HTR-8/SVneo (cell line): Measurements from ENCODE around the gene DIP2C.
"Not testable (repeated sequence)": the region's sequence is repeated elsewhere in the genome, so short reads cannot be mapped to it uniquely, and the experiment has no call there.

Experiments used
- DNase-seq: peaks from one replicate; pipeline ENCODE4 v3.0.0; 2011; ENCODE audit warnings: low spot score, mixed read lengths; ENCODE audit not compliant: insufficient read length
- FAIRE-seq: peaks from 2 replicates; lab custom pipeline; 2011; peaks lifted over from hg19 to GRCh38; lab: Jason Lieb, UNC

Gene DIP2C

GRCh38 chr10:378230-378929 is 311.1 kb downstream of the DIP2C start:
- FAIRE-seq (peak; percentile 96), DNase-seq (no peak)

- no peak for FAIRE-seq
- no peak for DNase-seq
Observed at GRCh38 chr10:377228-377627, 312.2 kb downstream of the DIP2C start.

GRCh38 chr10:375815-376505 is 313.5 kb downstream of the DIP2C start:
- FAIRE-seq, result no peak
- DNase-seq, result no peak

GRCh38 chr10:374354-374753 is 315.1 kb downstream of the DIP2C start:
- DNase-seq, result no peak
- no peak for FAIRE-seq

- FAIRE-seq (no peak), DNase-seq (no peak)
Observed at GRCh38 chr10:373526-374309, 315.8 kb downstream of the DIP2C start.

- no peak for DNase-seq
- FAIRE-seq, result no peak
Observed at GRCh38 chr10:373015-373414, 316.5 kb downstream of the DIP2C start.

- no peak for FAIRE-seq
- DNase-seq, result no peak
Observed at GRCh38 chr10:372566-372965, 316.9 kb downstream of the DIP2C start.

GRCh38 chr10:371515-371914 is 318.0 kb downstream of the DIP2C start:
- FAIRE-seq (no peak), DNase-seq (no peak)

- FAIRE-seq, result no peak
- no peak for DNase-seq
Observed at GRCh38 chr10:370449-370825, 319.0 kb downstream of the DIP2C start.

- FAIRE-seq, result no peak
Observed at GRCh38 chr10:369684-370448, 319.6 kb downstream of the DIP2C start.

GRCh38 chr10:369221-369683 is 320.2 kb downstream of the DIP2C start:
- no peak for FAIRE-seq

More at GRCh38 chr10:369684-370448, 319.6 kb downstream of the DIP2C start:
- DNase-seq, result no peak

GRCh38 chr10:368579-369220 is 320.8 kb downstream of the DIP2C start:
- DNase-seq (no peak), FAIRE-seq (no peak)

More at GRCh38 chr10:369221-369683, 320.2 kb downstream of the DIP2C start:
- no peak for DNase-seq

- DNase-seq, FAIRE-seq: not testable (repeated sequence)
Observed at GRCh38 chr10:368107-368506, 321.4 kb downstream of the DIP2C start.

GRCh38 chr10:367636-368035 is 321.8 kb downstream of the DIP2C start:
- no peak for FAIRE-seq
- DNase-seq, result no peak

- FAIRE-seq, result no peak
- no peak for DNase-seq
Observed at GRCh38 chr10:366186-366585, 323.3 kb downstream of the DIP2C start.

GRCh38 chr10:364267-364775 is 325.1 kb downstream of the DIP2C start:
- FAIRE-seq, result no peak
- no peak for DNase-seq

GRCh38 chr10:363152-363551 is 326.3 kb downstream of the DIP2C start:
- FAIRE-seq (no peak), DNase-seq (no peak)

- FAIRE-seq, result no peak
Observed at GRCh38 chr10:361203-362081, 328.0 kb downstream of the DIP2C start.

GRCh38 chr10:360653-361052 is 328.8 kb downstream of the DIP2C start:
- DNase-seq, result no peak
- FAIRE-seq, result no peak

More at GRCh38 chr10:361203-362081, 328.0 kb downstream of the DIP2C start:
- DNase-seq, result no peak
